HCT116 (cell line): ENCODE results near the gene GP1BA. TPM values are rescaled to one million over a fixed set of nuclear protein-coding genes. Genes with fewer than 3 reads are reported as not detected.

Experiments
- ATAC-seq: fragments of 200-7000 bp; cut with Tn5 transposase; 2 replicates; pipeline ENCODE4 v1.9.1; 2020; ENCODE audit warnings: mild to moderate bottlenecking, moderate library complexity
- BruUV-seq: library from RNA; stranded (reverse); fragments of 400-500 nt; replicated peaks from 2 replicates; lab custom pipeline; 2021; lab: Mats Ljungman, UMichigan
- CTCF ChIA-PET: fragments of 300-600 bp; sonication (Branson Sonifier 250); formaldehyde crosslinking; loops from one replicate; lab custom pipeline; 2021; ENCODE audit warnings: antibody characterized with exemption; lab: Charles Lee
- POLR2A ChIA-PET: fragments of 300-600, 350-600 bp; sonication (Branson Sonifier 250); formaldehyde crosslinking; loops from one replicate; lab custom pipeline; 2021; ENCODE audit warnings: antibody characterized with exemption; lab: Charles Lee
- RAD21 ChIA-PET, 2 experiments: fragments of 300-600 bp; sonication (Branson Sonifier 250); formaldehyde crosslinking; loops; one replicate each; lab custom pipeline; 2023; ENCODE audit warnings: low total read pairs in 2 of 2; ENCODE audit not compliant: uncharacterized antibody in 2 of 2, unreplicated experiment in 2 of 2, low non-redundant PET in 1 of 2; lab: Charles Lee
- DNase-seq: peaks from one replicate; pipeline ENCODE4 v3.0.0-alpha.2; 2010; ENCODE audit warnings: low read depth, low spot score
- H2AFZ ChIP-seq: fragments of 200-600 bp; shearing (Covaris generic), sonication (generic); 2 replicates; pipeline ENCODE4 v1.6.1; 2017; ENCODE audit warnings: low read depth, mixed run types, mixed read lengths, antibody characterized with exemption, low read length; ENCODE audit not compliant: poor library complexity, severe bottlenecking
- H3K27ac ChIP-seq: 2 replicates; pipeline ENCODE4 v1.5.1; 2012; ENCODE audit warnings: low read depth, low read length
- H3K27me3 ChIP-seq: fragments of 200-600 bp; sonication (generic); 2 replicates; pipeline ENCODE4 v1.6.1; 2016; ENCODE audit warnings: mixed run types, low read length, mixed read lengths; ENCODE audit not compliant: insufficient read depth
- H3K36me3 ChIP-seq, 2 experiments: fragments of 200-500 bp in 1 of 2; fragments of 200-600 bp in 1 of 2; sonication (Bioruptor generic) in 1 of 2; sonication (generic) in 1 of 2; 2 replicates each; pipeline versions ENCODE4 v1.5.1 to v1.6.1; 2014 to 2016; ENCODE audit warnings: low read length in 2 of 2, inconsistent platforms in 1 of 2, mixed read lengths in 1 of 2, mixed run types in 1 of 2; ENCODE audit not compliant: insufficient read depth in 2 of 2, control insufficient read depth in 1 of 2
- H3K4me1 ChIP-seq, 2 experiments: fragments of 200-600 bp in 1 of 2; sonication (generic) in 1 of 2; 2 replicates each; pipeline versions ENCODE4 v1.5.1 to v1.6.1; 2012 to 2017; ENCODE audit warnings: low read length in 2 of 2, inconsistent platforms in 1 of 2, mild to moderate bottlenecking in 1 of 2, mixed read lengths in 1 of 2, mixed run types in 1 of 2, moderate library complexity in 1 of 2; ENCODE audit not compliant: insufficient read depth in 2 of 2, control insufficient read depth in 1 of 2
- H3K4me2 ChIP-seq: fragments of 200-600 bp; sonication (generic); 2 replicates; pipeline ENCODE4 v1.6.1; 2017; ENCODE audit warnings: mixed run types, low read length, mixed read lengths
- H3K4me3 ChIP-seq, 2 experiments: fragments of 200-600 bp in 1 of 2; sonication (generic) in 1 of 2; replicated peaks in 1 of 2; 2 replicates each; pipeline ENCODE4 v1.5.1; 2011 to 2016; ENCODE audit warnings: low read length in 2 of 2, control low read depth in 1 of 2, low read depth in 1 of 2, mild to moderate bottlenecking in 1 of 2, mixed read lengths in 1 of 2, mixed run types in 1 of 2
- H3K79me2 ChIP-seq: fragments of 200-600 bp; sonication (generic); 2 replicates; pipeline ENCODE4 v1.6.1; 2017; ENCODE audit warnings: mild to moderate bottlenecking, mixed run types, low read length, moderate library complexity, mixed read lengths; ENCODE audit not compliant: insufficient read depth
- H3K9ac ChIP-seq: fragments of 200-600 bp; sonication (generic); 2 replicates; pipeline ENCODE4 v1.6.1; 2016; ENCODE audit warnings: low read length, mixed read lengths
- H3K9me2 ChIP-seq: fragments of 200-600 bp; sonication (generic), shearing (Covaris generic); 2 replicates; pipeline ENCODE4 v1.6.1; 2017; ENCODE audit warnings: mixed run types, mild to moderate bottlenecking, moderate library complexity; ENCODE audit not compliant: insufficient read depth
- H3K9me3 ChIP-seq, 2 experiments: fragments of 200-500 bp in 1 of 2; fragments of 200-600 bp in 1 of 2; sonication (Bioruptor generic) in 1 of 2; sonication (generic) in 1 of 2; 2 replicates each; pipeline ENCODE4 v1.6.1; 2014 to 2017; ENCODE audit warnings: low read length in 2 of 2, mixed read lengths in 2 of 2, inconsistent platforms in 1 of 2, low read depth in 1 of 2, mild to moderate bottlenecking in 1 of 2, mixed run types in 1 of 2, moderate library complexity in 1 of 2; ENCODE audit not compliant: control insufficient read depth in 1 of 2, insufficient read depth in 1 of 2
- H4K20me1 ChIP-seq: fragments of 200-600 bp; sonication (generic), shearing (Covaris generic); 2 replicates; pipeline ENCODE4 v1.6.1; 2017; ENCODE audit warnings: mixed run types, mild to moderate bottlenecking, moderate library complexity; ENCODE audit not compliant: insufficient read depth
- CEBPB ChIP-seq: IDR thresholded peaks from 2 replicates; pipeline ENCODE4 v1.6.1; 2012; ENCODE audit warnings: low read depth
- CTCF ChIP-seq, 3 experiments: fragments of 200-600 bp in 1 of 3; sonication (generic) in 1 of 3; IDR thresholded peaks in 2 of 3; conservative IDR thresholded peaks in 1 of 3; 2 replicates each; pipeline ENCODE4 v1.5.1; 2012 to 2017; ENCODE audit warnings: low read depth in 2 of 3, low read length in 2 of 3, antibody characterized with exemption in 1 of 3, borderline replicate concordance in 1 of 3, control low read depth in 1 of 3, mild to moderate bottlenecking in 1 of 3, mixed read lengths in 1 of 3, mixed run types in 1 of 3, moderate library complexity in 1 of 3; ENCODE audit not compliant: insufficient read depth in 1 of 3
- EGR1 ChIP-seq: IDR thresholded peaks from 2 replicates; pipeline ENCODE4 v1.6.1; 2012; ENCODE audit warnings: low read depth
- ELF1 ChIP-seq: IDR thresholded peaks from 2 replicates; pipeline ENCODE4 v1.6.1; 2012; ENCODE audit warnings: low read depth, borderline replicate concordance
- EZH2 ChIP-seq: fragments of 200-600 bp; sonication (generic); IDR thresholded peaks from 2 replicates; pipeline ENCODE4 v1.6.1; 2017; ENCODE audit warnings: antibody characterized with exemption, mixed run types
- MAX ChIP-seq: IDR thresholded peaks from 2 replicates; pipeline ENCODE4 v1.6.1; 2012
- POLR2A ChIP-seq: IDR thresholded peaks from 2 replicates; pipeline ENCODE4 v1.7.0; 2011; ENCODE audit warnings: borderline replicate concordance; ENCODE audit not compliant: insufficient read depth, insufficient read length; ENCODE audit errors: extremely low read depth
- POLR2AphosphoS5 ChIP-seq: IDR thresholded peaks from 2 replicates; pipeline ENCODE4 v1.6.1; 2011; ENCODE audit warnings: mild to moderate bottlenecking, low read depth, low read length, moderate library complexity
- RAD21 ChIP-seq: IDR thresholded peaks from 2 replicates; pipeline ENCODE4 v1.6.1; 2012; ENCODE audit warnings: low read depth, mild to moderate bottlenecking
- REST ChIP-seq: IDR thresholded peaks from 2 replicates; pipeline ENCODE4 v1.6.1; 2012; ENCODE audit warnings: low read depth
- SIN3A ChIP-seq: IDR thresholded peaks from 2 replicates; pipeline ENCODE4 v1.6.1; 2012; ENCODE audit warnings: low read depth
- SP1 ChIP-seq: IDR thresholded peaks from 2 replicates; pipeline ENCODE4 v1.6.1; 2012; ENCODE audit warnings: low read depth
- SRF ChIP-seq: IDR thresholded peaks from 2 replicates; pipeline ENCODE4 v1.6.1; 2012; ENCODE audit warnings: low read depth
- TCF7L2 ChIP-seq: IDR thresholded peaks from 2 replicates; pipeline ENCODE4 v1.7.0; 2011; ENCODE audit warnings: borderline replicate concordance, inconsistent platforms; ENCODE audit not compliant: insufficient read depth, insufficient read length; ENCODE audit errors: extremely low read depth
- ZBTB33 ChIP-seq: IDR thresholded peaks from 2 replicates; pipeline ENCODE4 v1.6.1; 2011; ENCODE audit warnings: mild to moderate bottlenecking, low read length, moderate library complexity; ENCODE audit not compliant: insufficient replicate concordance; ENCODE audit errors: extremely low read depth
- ZFX ChIP-seq: fragments of 450-650 bp; IDR thresholded peaks from 2 replicates; pipeline ENCODE4 v1.6.1; 2017
- intact Hi-C: fragments of 100-400 bp; cut with micrococcal nuclease; formaldehyde crosslinking; loops from 2 replicates; pipeline ENCODE4 v1.10.0; 2022
- total RNA-seq: library from RNA; stranded (reverse); gene quantifications from one replicate; pipeline ENCODE4 v1.2.1, GENCODE V29; 2021; ENCODE audit not compliant: unreplicated experiment

The GP1BA gene
- total RNA-seq, 1 experiment from 2014 or later: not detected

GRCh38 chr17:4948166-4948930 lies 16.3 kb downstream of the GP1BA start, which contains the start of gene PFN1:
TSS of gene PFN1 (minus strand) at chr17:4948530. CDS start at chr17:4948394, 136 bp downstream.
- TF ChIP-seq ZBTB33 (no peak), CTCF (IDR thresholded peaks at IDR 0.05 in 2 of 3, conservative IDR thresholded peaks at IDR 0.05 in 1 of 3; ENCODE audit: borderline replicate concordance in 1 of 3, insufficient read depth in 1 of 3, low read depth in 2 of 3, low read length in 2 of 3) (no peak), CEBPB (no peak; the same call in 1 of the 2 replicates), TCF7L2 (no peak), SIN3A (peak; percentile 92), RAD21 (no peak), SRF (no peak), POLR2AphosphoS5 (peak; percentile 91), EGR1 (no peak; the same call in 1 of the 2 replicates), MAX (no peak; the same call in none of the 2 replicates), ELF1 (no peak), ZFX (peak; percentile 59; the same call in 1 of the 2 replicates), EZH2 (no peak), REST (no peak), SP1 (peak; percentile 42), POLR2A (peak; percentile 60)
- Histone ChIP-seq H3K79me2 (peaks cover 62% of the 10 kb centered on the region), H3K4me1 (peaks cover 35 to 64% of the 10 kb centered on the region in 2 experiments), H3K4me3 (peak within 1 kb of the TSS; percentile 96 to 97), H3K36me3 (peaks cover 9 to 22% of the 10 kb centered on the region in 2 experiments; a peak in 2 of 4 replicates), H3K4me2 (peak within 1 kb of the TSS; percentile 100), H3K9ac (peak within 1 kb of the TSS; percentile 97), H3K27ac (peak within 1 kb of the TSS; percentile 99), H2AFZ (no peak within 1 kb of the TSS), H4K20me1 (peaks cover 12% of the 10 kb centered on the region; the same call in 1 of the 2 replicates), H3K9me2 (no peaks in the 10 kb centered on the region), H3K27me3 (no peaks in the 10 kb centered on the region), H3K9me3 (no peaks in the 10 kb centered on the region)
- intact Hi-C loops: loop anchor here (1.0 to 5.0 kb wide), 2 partner anchors 8 to 39 kb away; partner anchors contain the start of genes CAMTA2, RNF167 and SLC25A11
- peak; percentile 51 for ATAC-seq
- ChIA-PET POLR2A (interaction anchor here (0.6 to 4.7 kb wide), 5 partner anchors 8 to 26 kb away, joined by 3 to 45 read pairs (median 5); partner anchors contain the start of genes RNF167, SLC25A11 and SPAG7), RAD21 (interaction anchor here in 1 of 2 experiments (1.1 kb wide), 1 partner anchor 19 kb away, joined by 3 read pairs; the partner anchor contains the start of gene SPAG7), CTCF (interaction anchor here (1.4 kb wide), 1 partner anchor 8 kb away, joined by 3 read pairs; the partner anchor contains the start of genes RNF167 and SLC25A11)
- DNase-seq: peak; percentile 74
- BruUV-seq: no TSS peak
